Measurements from ENCODE around the gene SLC10A3.

DNA sequence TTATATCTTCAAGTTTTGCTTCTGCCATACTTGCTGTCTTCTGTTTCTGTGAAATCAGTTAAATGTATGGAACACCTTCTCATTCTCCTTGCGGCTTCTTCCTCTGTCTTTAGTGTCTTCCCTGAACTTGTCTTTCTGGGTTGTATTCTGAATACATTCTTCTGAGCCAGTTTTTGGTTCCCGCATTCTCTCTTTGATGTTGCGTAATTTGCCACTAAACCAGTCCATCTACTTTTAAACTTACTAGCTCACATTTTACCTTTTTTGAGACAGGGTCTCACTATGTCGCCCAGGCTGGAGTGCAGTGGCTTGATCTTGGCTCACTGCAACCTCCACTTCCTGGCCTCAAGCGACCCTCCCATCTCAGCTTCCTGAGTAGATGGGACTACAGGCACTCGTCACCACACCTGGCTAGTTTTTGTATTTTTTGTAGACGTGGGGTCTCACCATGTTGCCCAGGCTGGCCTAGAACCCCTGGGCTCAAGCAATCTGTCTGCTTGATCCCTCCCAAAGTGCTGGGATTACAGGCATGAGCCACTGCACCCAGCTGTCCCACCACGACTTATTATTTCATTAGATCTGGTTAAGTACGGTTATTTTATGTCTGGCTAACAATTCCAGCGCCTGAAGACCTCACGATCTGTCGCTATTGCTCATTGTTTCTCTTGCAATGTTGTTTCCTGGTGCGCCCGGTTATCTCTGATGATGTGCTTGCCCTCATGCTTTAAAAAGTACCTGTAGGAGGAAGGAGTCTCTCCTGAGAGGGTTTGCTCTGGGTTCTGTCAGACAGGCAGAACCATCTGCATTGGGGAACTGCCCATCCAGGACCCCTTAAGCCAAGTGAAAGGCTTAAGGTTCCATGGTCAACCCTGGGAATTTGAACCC, 35.4 kb upstream of the SLC10A3 start:
- TF ChIP-seq, protein P1, sequence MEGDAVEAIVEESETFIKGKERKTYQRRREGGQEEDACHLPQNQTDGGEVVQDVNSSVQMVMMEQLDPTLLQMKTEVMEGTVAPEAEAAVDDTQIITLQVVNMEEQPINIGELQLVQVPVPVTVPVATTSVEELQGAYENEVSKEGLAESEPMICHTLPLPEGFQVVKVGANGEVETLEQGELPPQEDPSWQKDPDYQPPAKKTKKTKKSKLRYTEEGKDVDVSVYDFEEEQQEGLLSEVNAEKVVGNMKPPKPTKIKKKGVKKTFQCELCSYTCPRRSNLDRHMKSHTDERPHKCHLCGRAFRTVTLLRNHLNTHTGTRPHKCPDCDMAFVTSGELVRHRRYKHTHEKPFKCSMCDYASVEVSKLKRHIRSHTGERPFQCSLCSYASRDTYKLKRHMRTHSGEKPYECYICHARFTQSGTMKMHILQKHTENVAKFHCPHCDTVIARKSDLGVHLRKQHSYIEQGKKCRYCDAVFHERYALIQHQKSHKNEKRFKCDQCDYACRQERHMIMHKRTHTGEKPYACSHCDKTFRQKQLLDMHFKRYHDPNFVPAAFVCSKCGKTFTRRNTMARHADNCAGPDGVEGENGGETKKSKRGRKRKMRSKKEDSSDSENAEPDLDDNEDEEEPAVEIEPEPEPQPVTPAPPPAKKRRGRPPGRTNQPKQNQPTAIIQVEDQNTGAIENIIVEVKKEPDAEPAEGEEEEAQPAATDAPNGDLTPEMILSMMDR (IDR thresholded peaks at IDR 0.05; ENCODE audit: control extremely low read depth in 1 of 3, insufficient read depth in 1 of 3, low read depth in 1 of 3, low read length in 3 of 3), result no peak
- TF ChIP-seq ASH2L (IDR thresholded peaks at IDR 0.05; ENCODE audit: low read length) (no peak), EZH2 (IDR thresholded peaks at IDR 0.05; ENCODE audit: low read depth, low read length, severe bottlenecking) (no peak)

Measured in H1 (cell line).